ENCODE data around the gene D2HGDH. TPM values are rescaled to one million over a fixed set of nuclear protein-coding genes. Genes with fewer than 3 reads are reported as not detected.
"Not testable (repeated sequence)": the region's sequence is repeated elsewhere in the genome, so short reads cannot be mapped to it uniquely, and the experiment has no call there.

D2HGDH gene
- total and polyA plus RNA-seq, 10 of the 15 experiments (the other 5 are each of a cell fraction or from before 2014, with no cell fraction given): 0.52 to 32.1 (median 11.0) TPM

DNA sequence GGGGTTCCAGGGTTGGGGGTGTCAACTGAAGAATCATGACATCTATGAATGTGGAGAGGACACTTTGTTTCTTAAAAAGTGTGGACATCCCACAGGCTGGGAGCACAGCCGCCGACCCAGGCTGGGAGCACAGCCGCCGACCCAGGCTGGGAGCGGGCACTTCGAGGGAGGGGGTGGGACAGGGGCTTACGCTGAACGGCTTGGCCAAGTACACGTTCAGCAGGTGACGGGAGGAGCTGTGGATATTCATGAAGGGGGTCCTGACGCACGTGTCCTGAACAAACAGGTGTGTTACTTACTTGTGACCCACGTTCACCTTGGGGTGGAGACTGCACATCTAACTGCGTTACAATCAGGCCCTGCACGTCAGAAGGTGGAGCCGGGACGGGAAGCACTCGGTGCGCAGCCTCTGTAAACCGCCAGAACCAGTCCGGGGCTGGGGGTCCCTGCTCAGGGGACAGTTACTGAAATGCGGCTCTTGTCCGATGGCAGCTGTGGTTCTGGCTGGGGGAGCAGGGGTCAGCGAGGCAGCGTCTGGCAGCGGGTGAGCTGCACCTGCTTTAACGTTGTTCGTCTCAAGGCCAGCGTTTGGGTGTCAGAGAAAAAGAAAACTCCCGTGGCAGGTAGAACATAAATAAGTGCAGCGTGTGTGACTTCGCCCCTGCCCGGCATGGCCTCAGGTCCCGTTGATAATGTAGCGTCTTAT, 65.9 kb downstream of the D2HGDH start:
- intact Hi-C loops (cut with micrococcal nuclease; ENCODE audit: unreplicated experiment): loop anchor here (5.0 kb wide), 1 partner anchor 42 kb away; no protein-coding TSS in a partner anchor
- H3K4me1 ChIP-seq (ENCODE audit: control insufficient read depth, insufficient read depth, low read length): peaks cover 14% of the 10 kb centered on the region
- H3K9me3 ChIP-seq (replicated peaks; ENCODE audit: control insufficient read depth, insufficient read depth, low read length); ATAC-seq; H3K27me3 ChIP-seq (replicated peaks in 1 of 2; ENCODE audit: control insufficient read depth in 2 of 2, insufficient read depth in 2 of 2, low read length in 1 of 2); DNase-seq (ENCODE audit: low read depth, low spot score); H3K79me2 ChIP-seq (ENCODE audit: control insufficient read depth, insufficient read depth, low read length); FAIRE-seq; H3K4me3 ChIP-seq; in situ Hi-C loops (cut with MboI); H3K9ac ChIP-seq (ENCODE audit: control insufficient read depth, insufficient read depth, low read length); H3K36me3 ChIP-seq (ENCODE audit: control insufficient read depth in 2 of 2, insufficient read depth in 2 of 2, low read length in 1 of 2); CTCF ChIA-PET; RAD21 ChIA-PET (ENCODE audit: unreplicated experiment); H2AFZ ChIP-seq (ENCODE audit: control insufficient read depth, low read depth, low read length); H4K20me1 ChIP-seq (ENCODE audit: control insufficient read depth, insufficient read depth); H3K27ac ChIP-seq (ENCODE audit: control insufficient read depth, insufficient read depth); SMC1A ChIA-PET (ENCODE audit: uncharacterized antibody, unreplicated experiment); POLR2A ChIA-PET; BruUV-seq (replicated peaks); H3K4me2 ChIP-seq (ENCODE audit: control insufficient read depth, insufficient read depth): not testable (repeated sequence)
- 72% methylated on average over 35 of the region's 35 CpGs for WGBS (ENCODE audit: insufficient coverage, insufficient replicate concordance, low lambda C conversion rate, missing lambda C conversion rate)

- 80% methylated on average over 44 of the region's 44 CpGs for WGBS (ENCODE audit: insufficient coverage, insufficient replicate concordance, low lambda C conversion rate, missing lambda C conversion rate)
- no peak overlapping the region for H3K27ac ChIP-seq (ENCODE audit: control insufficient read depth, insufficient read depth)
- H4K20me1 ChIP-seq (ENCODE audit: control insufficient read depth, insufficient read depth): no peaks in the 10 kb centered on the region
- SMC1A ChIA-PET (ENCODE audit: uncharacterized antibody, unreplicated experiment): no interaction called here
- no peak for ATAC-seq
- no peak for DNase-seq (ENCODE audit: low read depth, low spot score)
- H3K9ac ChIP-seq (ENCODE audit: control insufficient read depth, insufficient read depth, low read length): no peak overlapping the region
- H3K4me1 ChIP-seq (ENCODE audit: control insufficient read depth, insufficient read depth, low read length): peaks cover 14% of the 10 kb centered on the region
- RAD21 ChIA-PET (ENCODE audit: unreplicated experiment): no interaction called here
- H3K27me3 ChIP-seq (replicated peaks in 1 of 2; ENCODE audit: control insufficient read depth in 2 of 2, insufficient read depth in 2 of 2, low read length in 1 of 2): no peaks in the 10 kb centered on the region; a peak in 1 of 4 replicates
- no peaks in the 10 kb centered on the region for H3K9me3 ChIP-seq (replicated peaks; ENCODE audit: control insufficient read depth, insufficient read depth, low read length)
- CTCF ChIA-PET: no interaction called here
- POLR2A ChIA-PET: no interaction called here
- in situ Hi-C loops (cut with MboI) (no loop called here), intact Hi-C loops (cut with micrococcal nuclease; ENCODE audit: unreplicated experiment) (loop anchor here (5.0 kb wide), 1 partner anchor 40 kb away; no protein-coding TSS in a partner anchor)
- H3K36me3 ChIP-seq (ENCODE audit: control insufficient read depth in 2 of 2, insufficient read depth in 2 of 2, low read length in 1 of 2): no peaks in the 10 kb centered on the region
- no peaks in the 10 kb centered on the region for H3K79me2 ChIP-seq (ENCODE audit: control insufficient read depth, insufficient read depth, low read length)
- no peak for FAIRE-seq
- H3K4me3 ChIP-seq: no peak overlapping the region
- no peak overlapping the region for H3K4me2 ChIP-seq (ENCODE audit: control insufficient read depth, insufficient read depth)
- H2AFZ ChIP-seq (ENCODE audit: control insufficient read depth, low read depth, low read length): no peak overlapping the region
- no TSS peak for BruUV-seq (replicated peaks)
- no peak for TF ChIP-seq ZNF384 (IDR thresholded peaks at IDR 0.05; ENCODE audit: borderline replicate concordance, low read depth, low read length)
- TF ChIP-seq SMC3 (IDR thresholded peaks at IDR 0.05; ENCODE audit: borderline replicate concordance, low read length): no peak
- no peak for TF ChIP-seq ZNF24 (IDR thresholded peaks at IDR 0.05)
- TF ChIP-seq MLLT1 (IDR thresholded peaks at IDR 0.05): no peak
- no peak for TF ChIP-seq PRDM15 (CRISPR knock-in tag; IDR thresholded peaks at IDR 0.05)
- no peak for TF ChIP-seq ZSCAN29 (IDR thresholded peaks at IDR 0.05)
- TF ChIP-seq KDM1A (IDR thresholded peaks at IDR 0.05; ENCODE audit: borderline replicate concordance): no peak
- no peak for TF ChIP-seq JUND (IDR thresholded peaks at IDR 0.05; ENCODE audit: low read depth, low read length)
- TF ChIP-seq SREBF1 (IDR thresholded peaks at IDR 0.05; ENCODE audit: low read length): no peak
These were observed 67.4 kb downstream of the D2HGDH start for GRCh38 chr2:241801611-241802420.
